Panc1 (cell line): ENCODE results near the gene TRRAP.
A peak's percentile ranks its signal among the peaks of the same experiment; 100 is the strongest.

Experiments
- CTCF ChIP-seq: fragments of 450-650 bp; IDR thresholded peaks from 2 replicates; pipeline ENCODE4 v1.5.1; 2017; ENCODE audit warnings: mild to moderate bottlenecking
- POLR2AphosphoS5 ChIP-seq: IDR thresholded peaks from 2 replicates; pipeline ENCODE4 v1.6.1; 2012; ENCODE audit warnings: mild to moderate bottlenecking, low read depth, low read length, moderate library complexity

GRCh38 chr7:98831641-98832221, 46.6 kb upstream of the TRRAP start:
- TF ChIP-seq CTCF (peak; percentile 87), POLR2AphosphoS5 (no peak)
